Measurements from ENCODE around the gene CPNE4. TPM values are rescaled to one million over a fixed set of nuclear protein-coding genes. Genes with fewer than 3 reads are reported as not detected.

CPNE4 gene
- total RNA-seq, 1 donor from 2014 or later: 0.20 TPM

DNA sequence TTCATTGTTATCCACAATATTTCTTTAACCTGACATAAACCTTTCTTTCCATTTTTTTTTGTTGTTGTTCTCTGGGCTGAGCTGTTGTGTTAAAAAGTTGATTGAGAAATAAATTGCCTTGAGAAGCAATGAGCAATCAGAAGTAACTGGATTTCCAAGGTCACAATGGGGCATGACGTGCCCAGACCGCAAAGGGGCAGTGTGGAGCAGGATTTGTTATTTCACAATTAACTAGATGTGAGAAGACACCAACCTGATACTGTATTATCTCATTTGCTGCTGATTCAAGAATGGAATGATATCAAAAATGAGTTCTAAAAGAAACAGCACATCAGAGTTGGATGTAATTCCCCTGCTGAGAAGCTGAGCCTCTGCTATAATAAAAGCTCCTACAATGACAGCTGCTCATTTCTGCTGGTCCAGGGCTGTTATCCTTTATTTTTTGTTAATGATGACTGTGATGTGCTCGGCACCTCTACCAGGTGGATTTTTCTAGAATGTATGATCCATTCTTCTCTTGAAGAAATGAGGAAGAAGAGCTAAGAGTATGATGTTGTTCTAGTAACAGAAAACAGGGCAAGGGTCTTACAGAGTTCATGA lies 28.1 kb downstream of the CPNE4 start:
- H3K9me3 Mint-ChIP-seq: no peaks in the 10 kb centered on the region
- no peak overlapping the region for H3K27ac Mint-ChIP-seq
- peaks cover 6% of the 10 kb centered on the region for H3K4me1 Mint-ChIP-seq
- TF ChIP-seq, protein P1, sequence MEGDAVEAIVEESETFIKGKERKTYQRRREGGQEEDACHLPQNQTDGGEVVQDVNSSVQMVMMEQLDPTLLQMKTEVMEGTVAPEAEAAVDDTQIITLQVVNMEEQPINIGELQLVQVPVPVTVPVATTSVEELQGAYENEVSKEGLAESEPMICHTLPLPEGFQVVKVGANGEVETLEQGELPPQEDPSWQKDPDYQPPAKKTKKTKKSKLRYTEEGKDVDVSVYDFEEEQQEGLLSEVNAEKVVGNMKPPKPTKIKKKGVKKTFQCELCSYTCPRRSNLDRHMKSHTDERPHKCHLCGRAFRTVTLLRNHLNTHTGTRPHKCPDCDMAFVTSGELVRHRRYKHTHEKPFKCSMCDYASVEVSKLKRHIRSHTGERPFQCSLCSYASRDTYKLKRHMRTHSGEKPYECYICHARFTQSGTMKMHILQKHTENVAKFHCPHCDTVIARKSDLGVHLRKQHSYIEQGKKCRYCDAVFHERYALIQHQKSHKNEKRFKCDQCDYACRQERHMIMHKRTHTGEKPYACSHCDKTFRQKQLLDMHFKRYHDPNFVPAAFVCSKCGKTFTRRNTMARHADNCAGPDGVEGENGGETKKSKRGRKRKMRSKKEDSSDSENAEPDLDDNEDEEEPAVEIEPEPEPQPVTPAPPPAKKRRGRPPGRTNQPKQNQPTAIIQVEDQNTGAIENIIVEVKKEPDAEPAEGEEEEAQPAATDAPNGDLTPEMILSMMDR (IDR thresholded peaks at IDR 0.05; ENCODE audit: unreplicated experiment): peak; percentile 56
- H3K27me3 Mint-ChIP-seq (ENCODE audit: low read depth): peaks cover 10% of the 10 kb centered on the region
- peak in 1 of 2 experiments; percentile 37 for DNase-seq (ENCODE audit: low spot score in 2 of 2, unreplicated experiment in 2 of 2)
- no peak overlapping the region for H3K4me3 Mint-ChIP-seq
- H3K36me3 Mint-ChIP-seq: no peaks in the 10 kb centered on the region

DNA sequence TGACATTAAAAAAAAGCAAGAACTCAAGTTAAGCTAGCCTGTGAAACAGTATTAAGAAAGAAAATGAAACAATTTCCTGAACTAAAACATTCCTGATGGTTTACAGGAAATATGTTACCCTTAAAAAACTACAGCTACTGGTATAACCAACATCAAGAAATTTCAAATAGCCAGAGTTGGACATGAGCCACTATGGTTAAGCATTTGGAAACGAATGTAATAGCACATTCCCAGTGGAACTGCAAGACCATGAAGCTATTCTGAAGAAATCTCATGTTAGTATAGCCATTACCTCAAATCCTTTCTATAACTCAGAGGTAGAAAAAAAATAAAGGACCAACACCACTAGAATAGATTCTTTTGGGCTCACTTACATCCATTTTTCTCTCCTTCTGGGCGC lies 30.2 kb downstream of the CPNE4 start:
- DNase-seq (ENCODE audit: low spot score in 2 of 2, unreplicated experiment in 2 of 2): no peak
- H3K9me3 Mint-ChIP-seq: no peaks in the 10 kb centered on the region
- TF ChIP-seq, protein P1 (IDR thresholded peaks at IDR 0.05; ENCODE audit: unreplicated experiment): no peak
- peaks cover 5% of the 10 kb centered on the region for H3K4me1 Mint-ChIP-seq
- H3K4me3 Mint-ChIP-seq: no peak overlapping the region
- H3K27ac Mint-ChIP-seq: no peak overlapping the region
- no peaks in the 10 kb centered on the region for H3K36me3 Mint-ChIP-seq
- peaks cover 11% of the 10 kb centered on the region for H3K27me3 Mint-ChIP-seq (ENCODE audit: low read depth)

DNA sequence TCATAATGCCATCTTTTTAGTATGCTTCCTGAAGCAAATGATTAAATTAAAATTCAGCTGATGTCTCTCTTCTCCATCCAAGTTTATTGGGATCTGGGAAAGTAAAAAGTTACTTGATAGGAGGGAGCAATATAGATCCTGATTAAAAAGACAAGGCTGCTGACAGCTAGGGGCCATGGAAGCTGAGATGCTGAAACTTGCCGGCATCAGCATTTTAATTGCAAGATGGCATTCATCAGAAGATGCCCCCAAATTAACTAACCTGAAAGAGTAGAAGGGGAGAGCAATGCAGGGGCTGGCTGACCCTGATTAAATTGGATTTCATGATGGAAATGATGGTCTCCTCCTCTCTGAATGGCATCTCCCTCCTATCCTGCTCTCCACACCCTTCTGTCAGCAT lies 31.1 kb downstream of the CPNE4 start:
- DNase-seq (ENCODE audit: low spot score in 2 of 2, unreplicated experiment in 2 of 2): no peak
- Mint-ChIP-seq H3K36me3 (no peaks in the 10 kb centered on the region), H3K27me3 (ENCODE audit: low read depth) (peaks cover 14% of the 10 kb centered on the region), H3K4me1 (no peaks in the 10 kb centered on the region), H3K27ac (no peak overlapping the region), H3K4me3 (no peak overlapping the region), H3K9me3 (no peaks in the 10 kb centered on the region)
- TF ChIP-seq, protein P1 (IDR thresholded peaks at IDR 0.05; ENCODE audit: unreplicated experiment): no peak

DNA sequence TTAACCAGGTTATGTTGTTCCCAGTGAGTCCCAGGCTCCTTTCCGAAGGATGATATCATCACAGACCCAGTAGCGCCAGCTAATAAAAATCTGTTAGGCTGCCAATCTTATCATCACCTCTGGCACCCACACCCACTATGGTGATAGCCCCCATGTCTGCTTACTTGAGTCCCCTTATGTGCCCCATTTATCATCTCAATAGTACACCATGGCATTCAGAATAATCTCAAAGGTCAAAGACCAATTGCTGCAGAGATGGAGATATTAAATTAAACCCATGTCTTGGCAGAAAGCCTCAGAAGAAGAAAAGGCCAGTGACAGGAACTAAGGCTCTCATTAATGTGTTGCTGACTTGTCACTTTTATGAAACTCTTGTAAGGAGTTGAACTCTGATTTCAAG lies 32.8 kb downstream of the CPNE4 start:
- Mint-ChIP-seq H3K9me3 (no peaks in the 10 kb centered on the region), H3K36me3 (no peaks in the 10 kb centered on the region), H3K27ac (no peak overlapping the region), H3K4me1 (no peaks in the 10 kb centered on the region), H3K4me3 (no peak overlapping the region), H3K27me3 (ENCODE audit: low read depth) (peaks cover 15% of the 10 kb centered on the region)
- DNase-seq (ENCODE audit: low spot score in 2 of 2, unreplicated experiment in 2 of 2): no peak
- TF ChIP-seq, protein P1 (IDR thresholded peaks at IDR 0.05; ENCODE audit: unreplicated experiment): no peak

DNA sequence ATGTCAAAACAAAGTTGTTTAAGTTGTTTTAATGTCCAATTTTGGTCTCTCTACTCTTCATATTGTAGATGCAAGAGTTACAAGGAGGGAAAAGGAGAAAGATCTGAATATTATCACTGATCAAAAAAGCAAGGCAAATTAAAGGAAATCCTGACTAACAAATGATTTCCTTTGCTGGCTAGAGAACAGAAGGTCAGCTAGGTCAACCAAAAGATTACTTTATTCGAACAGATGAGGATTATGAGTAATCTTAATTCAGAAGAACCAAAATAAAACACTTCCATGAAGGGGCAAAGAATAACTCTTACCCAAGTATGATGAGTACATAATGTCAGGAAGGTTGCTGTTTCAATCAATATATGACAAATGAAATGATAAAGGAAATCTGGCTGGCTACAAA lies 33.8 kb downstream of the CPNE4 start:
- DNase-seq (ENCODE audit: low spot score in 2 of 2, unreplicated experiment in 2 of 2): no peak
- H3K9me3 Mint-ChIP-seq: no peaks in the 10 kb centered on the region
- H3K27ac Mint-ChIP-seq: no peak overlapping the region
- H3K4me3 Mint-ChIP-seq: no peak overlapping the region
- H3K36me3 Mint-ChIP-seq: no peaks in the 10 kb centered on the region
- TF ChIP-seq, protein P1 (IDR thresholded peaks at IDR 0.05; ENCODE audit: unreplicated experiment): no peak
- H3K27me3 Mint-ChIP-seq (ENCODE audit: low read depth): peaks cover 15% of the 10 kb centered on the region
- no peaks in the 10 kb centered on the region for H3K4me1 Mint-ChIP-seq

DNA sequence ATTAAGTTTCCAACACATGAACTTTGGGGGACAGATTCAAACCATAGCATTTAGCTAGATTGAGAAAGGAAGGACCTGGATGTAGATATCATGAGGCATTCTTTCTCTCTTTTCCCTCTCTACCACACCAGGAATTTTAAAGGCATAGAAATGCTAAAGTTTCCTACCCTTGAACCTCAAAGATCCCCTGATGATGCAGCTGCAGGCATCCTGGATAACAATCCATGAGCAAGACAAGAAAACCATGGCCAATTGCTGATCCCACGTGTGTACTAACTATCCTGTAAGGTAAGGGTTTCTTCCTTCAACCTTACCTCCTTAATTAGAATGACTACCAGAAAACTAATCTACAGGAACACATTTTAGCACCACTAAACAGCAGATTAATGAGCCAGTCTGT lies 36.8 kb downstream of the CPNE4 start:
- Mint-ChIP-seq H3K4me3 (no peak overlapping the region), H3K36me3 (no peaks in the 10 kb centered on the region)

More for the DNA sequence above, 36.8 kb downstream of the CPNE4 start:
- DNase-seq (ENCODE audit: low spot score in 2 of 2, unreplicated experiment in 2 of 2): no peak
- H3K27me3 Mint-ChIP-seq (ENCODE audit: low read depth): peaks cover 14% of the 10 kb centered on the region
- TF ChIP-seq, protein P1 (IDR thresholded peaks at IDR 0.05; ENCODE audit: unreplicated experiment): no peak
- no peaks in the 10 kb centered on the region for H3K9me3 Mint-ChIP-seq
- no peaks in the 10 kb centered on the region for H3K4me1 Mint-ChIP-seq
- no peak overlapping the region for H3K27ac Mint-ChIP-seq
